Measurements from ENCODE around the gene PRKCE.

PRKCE gene

DNA sequence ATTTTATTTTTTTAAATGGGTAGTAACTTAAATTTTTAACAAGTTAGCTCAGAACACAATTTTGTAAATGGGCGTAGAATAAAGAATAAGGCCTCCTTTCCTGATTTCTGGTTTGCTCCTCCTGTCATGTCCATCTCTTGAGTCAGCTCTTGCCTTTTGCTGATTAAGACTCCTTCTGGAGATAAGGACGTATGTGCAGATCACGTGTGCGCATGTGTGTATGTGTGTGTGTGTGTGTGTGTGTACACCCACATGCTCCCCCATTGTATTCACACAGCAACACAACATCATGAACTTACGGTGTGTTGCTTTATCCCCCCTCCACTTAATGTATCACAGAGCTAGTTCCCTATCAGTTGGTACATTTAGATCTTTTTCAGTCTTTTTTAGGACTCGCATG lies 182.9 kb downstream of the PRKCE start:
- no peak for DNase-seq (ENCODE audit: low read depth, low spot score)

DNA sequence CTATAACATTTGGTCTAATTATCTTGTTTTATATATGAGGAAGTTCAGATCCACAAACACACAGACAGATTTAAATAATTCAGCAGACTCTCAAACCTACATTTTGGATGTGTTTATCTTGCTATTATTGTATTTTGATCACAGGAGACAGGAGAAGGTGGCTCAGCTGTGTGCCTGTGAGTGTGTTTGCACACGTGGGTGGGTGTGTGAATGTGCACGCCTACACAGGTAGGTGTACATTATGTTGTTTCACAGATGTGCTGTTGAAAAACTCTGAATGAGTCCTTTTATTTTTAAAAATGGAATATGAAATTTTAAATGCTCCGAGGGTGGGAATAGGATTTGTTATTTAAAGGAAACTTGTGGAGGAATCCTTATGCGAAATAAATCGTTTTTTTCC lies 183.4 kb downstream of the PRKCE start:
- no peak for DNase-seq (ENCODE audit: low read depth, low spot score)

DNA sequence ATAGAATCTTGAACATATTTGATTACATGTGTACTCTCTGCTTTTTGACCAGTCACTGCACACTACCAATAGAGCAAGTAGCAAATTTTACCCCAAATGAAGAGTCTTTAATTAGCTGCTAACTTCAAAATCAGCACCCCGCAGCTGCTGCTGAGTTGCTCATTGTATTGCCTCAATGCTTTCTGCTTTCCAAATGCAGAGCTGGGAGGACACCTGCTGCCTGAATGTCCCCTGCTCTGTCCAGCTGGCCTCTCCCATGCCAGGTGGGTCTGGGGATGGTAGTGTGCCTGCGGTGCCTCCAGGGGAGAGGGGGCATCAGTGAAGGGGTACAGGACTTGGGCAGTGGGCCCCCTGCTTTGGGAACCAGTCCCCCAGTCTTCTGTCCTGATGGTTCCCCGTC lies 184.8 kb downstream of the PRKCE start:
- no peak for DNase-seq (ENCODE audit: low read depth, low spot score)

DNA sequence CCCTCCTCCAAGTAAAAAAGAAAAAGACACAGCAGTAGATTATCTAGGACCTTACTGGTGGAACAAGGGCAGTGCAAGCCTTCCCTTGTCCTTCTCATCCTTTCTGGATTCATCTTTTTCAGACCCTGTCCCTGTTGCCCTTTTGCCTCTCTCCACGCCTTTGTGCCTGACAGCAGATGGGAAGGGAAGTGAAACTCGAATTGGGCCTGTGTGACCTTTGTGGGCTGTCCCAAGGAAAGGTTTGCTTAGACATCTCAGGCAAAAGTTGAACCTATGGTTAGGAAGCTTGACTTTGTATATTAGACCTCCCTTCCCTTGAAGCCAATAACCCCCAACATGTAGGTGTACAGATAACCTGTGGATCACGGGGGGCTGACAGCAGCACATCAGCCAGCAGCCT lies 185.3 kb downstream of the PRKCE start:
- DNase-seq (ENCODE audit: low read depth, low spot score), result no peak

DNA sequence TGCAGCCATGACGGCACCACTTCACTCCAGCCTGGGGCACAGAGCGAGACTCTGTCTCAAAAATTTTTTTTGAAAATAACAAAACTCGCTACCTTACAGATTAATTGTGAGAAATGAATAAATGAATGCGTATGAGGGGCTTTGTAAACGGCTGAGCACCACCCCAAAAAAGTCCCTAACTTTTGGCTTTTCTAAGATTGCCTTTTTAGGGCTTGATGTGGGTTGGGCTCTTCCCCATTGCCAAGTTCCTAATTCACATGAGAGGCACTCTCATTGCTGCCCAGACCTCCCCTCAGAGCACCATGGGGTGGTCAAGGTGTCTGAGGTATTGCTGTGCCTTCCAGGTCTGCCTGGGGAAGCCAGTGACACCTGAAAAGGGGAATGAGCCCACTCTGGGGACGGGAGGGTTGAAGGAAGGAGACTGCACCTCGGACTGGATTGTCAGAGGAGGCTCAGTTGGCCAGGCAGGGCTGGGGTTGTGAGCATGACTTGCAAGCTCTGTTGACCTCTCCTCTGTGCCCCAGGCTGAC lies 186.4 kb downstream of the PRKCE start:
- no peak for DNase-seq (ENCODE audit: low read depth, low spot score)

DNA sequence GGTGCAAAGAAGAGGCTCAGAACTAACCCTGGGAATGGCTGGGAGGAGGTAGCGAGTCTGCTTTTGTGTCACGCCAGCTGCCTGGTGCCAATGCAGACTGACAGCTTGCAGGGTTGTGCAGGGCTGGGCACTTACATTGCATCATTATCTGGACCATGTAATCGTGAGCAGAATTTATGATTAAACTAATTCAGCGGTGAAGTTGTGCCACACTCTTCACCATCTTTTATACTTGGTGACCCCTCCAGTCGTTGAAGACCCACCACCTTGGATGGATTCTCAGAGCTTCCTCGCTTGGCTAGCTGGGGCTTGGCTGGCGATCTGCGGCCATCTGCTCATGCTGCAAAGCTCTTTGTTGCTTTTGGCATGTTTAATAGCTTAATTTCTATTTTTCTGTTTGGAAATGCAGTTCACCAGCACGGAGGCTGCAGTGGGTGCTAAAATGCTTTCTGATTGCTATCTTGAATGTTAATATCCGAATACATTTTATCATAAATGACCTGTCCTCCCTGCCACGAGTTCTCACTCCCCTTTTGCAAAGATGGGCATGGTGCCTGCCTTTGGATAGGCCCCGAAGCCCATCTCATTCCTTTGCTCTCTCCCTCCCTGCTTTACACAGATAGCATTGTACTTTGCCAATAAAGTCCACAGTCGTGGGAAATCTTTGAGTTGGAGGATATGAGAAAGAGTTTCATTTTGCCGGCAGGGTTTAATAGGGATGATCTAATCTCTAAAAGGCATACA lies 188.2 kb downstream of the PRKCE start:
- DNase-seq (ENCODE audit: low read depth, low spot score), result no peak

DNA sequence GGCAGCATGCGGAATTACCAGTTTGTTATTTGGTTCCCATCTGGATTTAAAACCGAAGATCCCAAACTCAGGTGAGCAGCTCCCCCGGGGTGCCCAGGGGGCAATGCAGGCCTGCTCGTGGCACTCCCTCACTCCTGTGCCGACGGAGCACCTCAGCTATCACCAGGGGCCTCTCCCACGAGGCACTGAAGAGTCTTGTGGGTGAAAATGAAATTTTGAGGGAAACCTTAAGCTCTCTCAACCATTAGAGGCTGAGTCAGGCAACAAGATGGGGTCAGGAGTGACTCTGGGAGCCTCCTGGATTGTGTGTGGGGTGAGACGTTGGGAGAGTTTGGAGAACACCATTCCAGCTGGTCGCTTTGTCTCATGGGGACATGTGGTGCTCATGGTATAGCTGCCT lies 189.0 kb downstream of the PRKCE start:
- no peak for DNase-seq (ENCODE audit: low read depth, low spot score)

DNA sequence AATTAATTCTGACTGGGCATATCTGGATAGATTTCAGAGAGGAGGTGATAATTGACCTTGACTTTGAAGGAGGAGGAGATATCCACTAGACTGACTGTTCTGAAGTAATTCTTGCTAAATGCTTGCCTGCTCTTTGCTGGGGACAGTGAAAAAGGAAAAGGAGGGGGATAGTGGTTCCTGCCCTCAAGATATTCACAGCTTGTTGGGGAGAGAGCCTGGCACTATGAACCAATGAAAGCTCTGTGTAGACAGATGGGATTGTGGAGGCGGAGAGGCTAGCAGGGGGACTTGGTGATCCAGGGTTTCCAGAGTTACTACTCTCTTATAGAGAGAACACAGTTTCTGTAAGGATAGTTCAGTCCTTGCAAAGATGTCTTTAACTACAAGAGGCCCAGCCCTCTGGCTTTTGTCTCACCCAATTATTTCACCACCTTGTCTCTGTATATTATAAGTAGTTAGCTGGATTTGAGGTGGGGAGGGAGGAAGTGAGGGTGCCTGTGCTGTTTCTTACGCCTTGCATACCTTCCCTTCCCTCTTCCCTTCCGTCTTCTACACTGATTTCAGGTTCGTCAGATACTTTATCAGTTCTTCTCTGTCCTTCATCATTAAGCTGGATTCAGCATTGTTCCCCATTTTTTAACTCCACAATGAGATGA lies 190.4 kb downstream of the PRKCE start:
- no peak for DNase-seq (ENCODE audit: low read depth, low spot score)

DNA sequence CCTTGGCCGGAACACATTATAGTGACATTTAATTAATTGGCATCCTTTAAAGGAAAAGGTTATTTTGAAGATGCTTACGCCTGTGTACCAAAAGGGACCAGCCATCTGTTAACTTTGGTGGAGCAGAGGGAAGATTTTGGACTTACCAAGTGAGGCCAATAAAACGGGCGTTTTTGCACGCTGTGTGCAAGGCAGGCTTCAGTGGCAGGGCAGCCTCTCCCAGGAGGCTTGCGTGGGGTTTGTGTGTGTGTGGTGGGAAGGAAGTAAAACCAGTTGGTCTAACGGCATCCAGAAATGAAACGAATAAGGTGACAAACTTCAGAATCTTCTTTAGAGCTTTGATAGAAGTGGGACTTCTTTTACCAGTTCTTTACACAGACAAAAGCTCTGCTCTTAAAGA lies 191.7 kb downstream of the PRKCE start:
- no peak for DNase-seq (ENCODE audit: low read depth, low spot score)

DNA sequence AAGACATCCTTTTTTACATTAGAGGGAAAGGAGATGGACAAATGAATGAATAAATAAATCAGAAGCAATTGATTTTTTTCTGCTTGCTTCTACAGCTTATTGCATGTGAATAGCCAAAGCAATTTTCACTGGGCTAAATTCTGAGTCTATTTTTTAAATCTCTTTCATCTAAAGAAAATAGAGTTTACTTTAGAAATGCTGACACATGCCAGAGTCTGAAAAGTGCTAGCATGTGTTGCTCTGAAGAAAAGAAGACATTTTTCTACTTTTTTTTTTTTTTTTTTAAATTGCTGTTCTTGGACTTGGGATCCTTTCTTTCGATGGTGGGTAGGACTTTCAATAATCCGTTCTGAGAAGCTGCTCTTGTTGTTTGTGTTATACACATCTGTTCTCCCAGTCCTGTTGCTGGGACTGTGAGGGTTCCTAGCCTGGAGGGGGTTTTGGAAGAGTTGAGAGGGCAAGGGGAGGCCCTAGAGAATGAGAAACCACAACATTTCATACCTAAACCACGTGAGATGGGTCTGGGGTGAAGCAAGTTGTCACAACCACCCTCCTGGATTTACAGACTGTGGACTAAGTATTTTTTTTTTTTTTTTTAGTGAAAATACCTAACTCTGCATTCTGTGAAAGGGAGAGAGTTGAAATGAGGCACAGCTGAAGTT lies 193.5 kb downstream of the PRKCE start:
- DNase-seq (ENCODE audit: low read depth, low spot score), result no peak

DNA sequence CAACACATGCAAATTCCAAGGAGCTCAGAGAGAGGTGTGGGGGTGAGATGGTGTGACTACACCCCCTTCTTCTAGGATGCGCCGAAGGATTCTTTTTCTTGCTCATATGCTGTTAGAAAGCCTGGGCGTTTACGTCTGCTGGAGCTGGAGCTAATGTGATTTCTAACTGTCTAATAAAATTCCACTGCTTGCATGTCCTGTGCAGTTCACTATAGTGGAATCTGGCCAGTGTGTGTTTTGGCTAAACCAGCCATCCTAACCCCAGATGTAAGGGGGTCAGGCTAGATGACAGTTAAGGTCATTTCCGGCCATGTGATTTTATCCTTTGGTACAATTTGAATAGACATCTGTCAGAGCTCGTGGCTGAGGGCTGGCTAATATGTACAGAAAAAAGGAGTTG lies 194.1 kb downstream of the PRKCE start:
- no peak for DNase-seq (ENCODE audit: low read depth, low spot score)

DNA sequence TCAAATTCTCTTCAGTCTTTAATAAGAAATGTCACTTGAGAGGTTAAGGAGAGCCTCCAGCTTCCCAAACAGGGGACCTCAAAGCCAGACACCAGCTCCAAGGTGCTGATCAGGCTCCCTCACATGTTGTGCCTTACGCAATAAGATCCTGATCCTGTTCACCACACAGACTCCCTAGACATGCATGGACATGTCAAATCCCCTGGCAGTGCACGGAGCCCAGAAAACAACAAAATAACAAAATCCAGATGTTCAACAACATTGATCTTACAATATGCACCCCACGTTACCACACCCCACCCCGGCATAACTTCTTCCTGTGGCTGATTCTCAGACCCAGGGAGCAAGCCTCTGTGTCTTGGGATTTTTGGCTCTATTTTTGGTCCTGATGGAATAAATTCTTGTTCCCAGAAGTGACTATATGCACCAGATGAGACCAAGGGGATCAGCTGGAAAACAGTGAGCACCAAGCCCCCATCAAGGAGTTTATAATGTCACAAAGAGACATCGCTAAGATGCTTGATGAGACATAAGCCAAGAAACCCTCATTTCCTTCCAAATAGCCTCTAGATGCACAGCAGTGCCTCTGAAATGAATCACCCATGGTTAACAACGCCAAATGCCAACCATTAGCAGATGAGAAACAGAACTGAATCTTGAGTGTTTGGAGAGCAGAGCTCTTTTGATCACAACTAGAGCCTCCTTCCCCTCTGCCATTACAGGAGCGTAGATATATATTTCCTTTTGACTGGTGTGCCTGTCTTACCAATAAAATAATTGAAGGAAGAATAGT lies 198.2 kb downstream of the PRKCE start:
- no peak for DNase-seq (ENCODE audit: low read depth, low spot score)

DNA sequence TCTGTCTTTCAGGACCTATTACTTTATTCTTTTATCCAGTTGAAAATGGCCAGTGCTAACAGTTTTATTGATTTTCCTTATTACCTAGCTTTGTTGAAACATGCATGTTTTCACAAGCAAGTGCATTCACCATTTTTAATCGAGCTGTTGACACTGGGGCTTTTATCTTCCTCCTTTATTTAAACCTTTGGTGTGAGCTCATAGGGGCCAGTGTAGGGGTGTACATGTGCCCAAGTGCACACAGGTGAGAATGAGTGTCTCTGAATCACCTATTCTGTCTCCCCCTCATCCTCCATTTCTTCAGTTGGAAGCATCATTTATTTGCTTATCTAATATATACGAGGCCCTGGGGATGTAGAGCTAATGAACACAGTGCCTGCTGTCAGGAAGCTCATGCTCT lies 199.1 kb downstream of the PRKCE start:
- DNase-seq (ENCODE audit: low read depth, low spot score), result no peak

DNA sequence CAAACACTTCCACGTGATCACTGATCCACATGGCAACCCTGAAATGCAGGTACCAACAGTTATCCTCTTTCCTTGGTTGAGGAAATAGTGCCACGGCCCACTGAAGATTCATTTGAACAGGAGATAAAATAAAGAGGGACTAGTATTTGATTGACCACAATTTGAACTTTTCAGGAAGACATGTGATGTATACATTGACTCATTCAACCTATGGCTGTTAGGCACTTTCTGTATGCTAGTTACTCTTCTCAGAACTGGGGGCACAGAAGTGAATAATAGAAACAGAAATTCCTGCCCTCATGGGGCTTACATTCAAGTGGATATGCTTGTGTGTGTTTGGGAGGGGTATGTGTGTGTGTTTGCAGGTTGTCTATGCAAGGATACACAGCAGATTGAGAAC lies 199.6 kb downstream of the PRKCE start:
- no peak for DNase-seq (ENCODE audit: low read depth, low spot score)

DNA sequence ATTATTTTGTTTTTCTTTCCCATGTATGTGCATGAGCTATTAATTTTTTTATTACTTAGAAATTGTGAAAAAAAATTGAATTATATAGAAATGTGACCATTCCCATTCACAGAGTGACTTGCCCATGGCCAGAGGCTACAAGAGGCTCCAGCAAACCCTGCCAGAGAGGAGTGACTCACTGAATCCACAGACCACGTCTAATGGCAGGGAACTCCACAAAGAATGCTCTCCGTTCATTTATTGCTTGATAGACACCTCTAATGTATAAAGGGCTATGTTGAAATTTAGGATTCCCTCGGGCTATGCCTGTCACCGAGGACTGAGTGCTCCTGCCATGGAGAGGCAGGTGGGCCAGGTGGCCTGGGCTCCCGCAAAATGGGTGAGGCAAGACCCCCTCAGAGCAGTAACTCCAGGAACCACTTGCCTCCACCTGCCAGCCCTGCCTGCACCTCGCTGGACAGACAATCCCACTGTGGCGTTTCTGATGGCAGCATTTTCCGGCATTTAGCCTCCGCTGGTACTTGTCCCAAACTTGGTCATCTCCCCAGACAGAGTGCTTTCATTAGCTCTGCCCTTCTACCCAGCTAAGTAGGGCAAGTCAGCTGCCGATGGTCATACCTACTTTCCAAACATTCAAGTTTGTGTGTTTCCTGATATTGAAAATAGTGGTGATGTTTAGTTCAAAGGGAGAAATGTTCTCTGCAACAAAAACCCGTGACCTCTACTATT lies 200.3 kb downstream of the PRKCE start:
- DNase-seq (ENCODE audit: low read depth, low spot score), result no peak

DNA sequence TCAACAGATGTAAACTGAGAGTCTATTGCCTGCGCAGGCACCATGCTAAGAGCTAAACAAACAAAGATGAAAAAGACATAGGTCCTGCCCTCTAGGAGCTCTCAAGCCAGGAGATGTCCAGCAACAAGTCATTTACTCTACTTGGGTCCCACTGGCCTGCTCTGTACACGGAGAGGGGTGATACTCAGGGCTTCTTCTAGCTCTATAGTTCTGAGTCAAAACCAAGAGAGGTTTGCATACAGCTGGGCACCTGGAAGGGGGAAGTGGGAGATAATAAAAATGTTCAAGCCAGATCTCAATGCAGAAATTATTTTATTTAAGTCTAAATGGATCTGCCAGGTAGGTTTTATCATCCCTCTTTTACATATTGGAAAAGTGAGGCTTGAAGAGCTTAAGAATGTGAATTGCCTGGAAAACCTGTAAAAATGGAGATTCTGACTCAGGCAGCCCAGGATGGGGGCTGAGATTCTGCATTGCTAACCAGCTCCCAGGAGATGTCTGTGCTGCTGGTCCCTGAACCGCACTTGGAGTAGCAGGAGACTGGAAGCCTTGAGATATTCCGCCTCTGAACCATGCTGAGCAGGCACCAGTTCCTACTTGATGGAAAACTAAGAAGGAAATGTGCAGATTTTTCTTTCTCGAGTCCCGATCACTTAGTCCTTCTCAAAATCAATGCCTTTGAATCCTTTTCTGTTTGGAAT lies 201.1 kb downstream of the PRKCE start:
- no peak for DNase-seq (ENCODE audit: low read depth, low spot score)

DNA sequence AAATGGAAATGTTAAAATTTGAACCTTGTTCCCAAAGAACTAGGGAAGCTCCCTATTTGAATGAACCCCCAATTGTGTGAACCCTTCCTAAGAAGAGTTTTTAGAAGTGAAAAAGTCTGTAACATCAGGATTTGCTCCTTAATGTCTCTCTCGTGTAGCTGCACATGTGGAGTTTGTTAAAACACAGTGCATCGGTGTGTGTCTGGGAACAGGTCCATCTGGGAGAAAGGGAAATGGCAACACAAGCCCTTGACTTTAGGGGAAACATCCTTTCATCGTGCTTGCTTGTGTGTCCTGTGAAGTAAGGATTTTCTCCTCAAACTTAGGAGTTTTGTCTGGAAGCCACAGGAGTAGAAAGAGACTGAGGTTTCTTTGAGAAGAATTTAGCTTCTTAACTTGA lies 203.9 kb downstream of the PRKCE start:
- DNase-seq (ENCODE audit: low read depth, low spot score), result no peak

DNA sequence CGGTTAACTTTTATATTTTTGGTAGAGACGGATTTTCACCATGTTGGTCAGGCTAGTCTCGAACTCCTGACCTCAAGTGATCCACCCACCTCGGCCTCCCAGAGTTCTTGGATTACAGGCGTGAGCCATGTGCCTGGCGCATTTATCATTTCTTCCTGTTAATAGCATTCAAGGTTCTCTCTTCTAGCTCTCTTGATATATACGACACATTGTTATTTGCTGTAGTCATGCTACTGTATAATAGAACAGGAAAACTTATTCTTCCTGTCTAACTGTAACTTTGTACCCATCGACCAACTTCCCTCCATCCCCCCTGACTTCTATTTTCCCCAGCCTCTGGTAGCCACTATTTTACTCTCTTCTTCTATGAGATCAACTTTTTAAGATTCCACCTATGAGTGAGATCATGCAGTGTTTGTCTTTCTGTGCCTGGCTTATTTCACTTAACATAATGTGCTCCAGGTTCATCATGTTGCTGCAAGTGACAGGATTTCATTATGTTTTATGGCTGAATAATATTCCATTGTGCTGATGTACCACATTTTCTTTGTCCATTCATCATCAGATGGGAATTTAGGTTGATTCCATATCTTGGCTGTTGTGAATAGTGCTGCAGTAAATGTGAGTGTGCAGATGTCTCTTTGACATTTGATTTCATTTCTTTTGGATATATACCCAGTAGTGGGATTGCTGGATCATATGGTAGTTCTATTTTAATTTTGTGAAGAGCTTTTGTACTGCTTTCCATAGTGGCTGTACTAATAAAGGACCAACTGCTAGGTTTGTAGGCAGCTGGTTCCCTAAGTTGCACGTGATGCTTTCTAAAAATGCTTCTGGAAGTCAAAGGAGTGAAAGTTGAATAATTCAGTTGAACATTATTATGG lies 205.2 kb downstream of the PRKCE start:
- no peak for DNase-seq (ENCODE audit: low read depth, low spot score)

DNA sequence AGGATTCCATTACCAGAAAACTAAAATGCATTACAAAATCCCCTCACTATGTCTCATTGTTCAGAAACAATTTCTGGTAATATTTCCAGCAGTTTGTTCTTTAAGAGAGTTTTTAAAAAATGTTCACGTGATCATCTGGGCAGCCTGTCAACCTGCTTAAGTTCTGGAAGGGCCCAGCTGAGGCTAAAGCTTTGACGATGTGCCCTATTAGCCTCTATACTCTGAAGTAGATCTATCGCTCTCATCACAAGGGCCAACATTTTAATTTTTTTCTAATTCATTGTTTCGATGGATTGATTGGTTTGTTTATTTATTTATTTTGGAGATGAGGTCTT lies 205.8 kb downstream of the PRKCE start:
- DNase-seq (ENCODE audit: low read depth, low spot score), result no peak

Data from smooth muscle cell of the brain vasculature (primary cell).